Cardiac fibroblast (primary cell): ENCODE data around the gene APOE.
"Not testable (repeated sequence)": the region's sequence is repeated elsewhere in the genome, so short reads cannot be mapped to it uniquely, and the experiment has no call there.

ENCODE experiments used
- DNase-seq, 2 donors: peaks; one replicate each; pipeline versions ENCODE4 v3.0.0 to v3.0.0-alpha.2; 2010; ENCODE audit warnings: low read depth in 2 of 2
- H3K4me3 ChIP-seq, 2 donors: replicated peaks in 1 of 2; 1 replicate in 1 of 2; 2 replicates in 1 of 2; pipeline ENCODE4 v1.5.1; 2011; ENCODE audit warnings: low read depth in 2 of 2, low read length in 2 of 2, mild to moderate bottlenecking in 2 of 2, moderate library complexity in 1 of 2
- CTCF ChIP-seq: IDR thresholded peaks from one replicate; pipeline ENCODE4 v1.5.1; 2011; ENCODE audit warnings: low read depth, mild to moderate bottlenecking, low read length, inconsistent platforms

The APOE gene

GRCh38 chr19:44876930-44877535 lies 28.6 kb upstream of the APOE start:
- H3K4me3 ChIP-seq: no peak overlapping the region
- TF ChIP-seq CTCF: no peak
- DNase-seq: no peak

GRCh38 chr19:44878120-44878865 lies 27.3 kb upstream of the APOE start:
- H3K4me3 ChIP-seq: no peak overlapping the region
- no peak for DNase-seq
- TF ChIP-seq CTCF: no peak

- no peak overlapping the region for H3K4me3 ChIP-seq
- no peak for DNase-seq
- TF ChIP-seq CTCF: no peak
Observed at GRCh38 chr19:44879309-44880065, 26.1 kb upstream of the APOE start.

GRCh38 chr19:44882063-44882462 lies 23.5 kb upstream of the APOE start:
- H3K4me3 ChIP-seq: no peak overlapping the region
- DNase-seq: no peak
- no peak for TF ChIP-seq CTCF

- not testable (repeated sequence) for DNase-seq, H3K4me3 ChIP-seq
Observed at GRCh38 chr19:44882619-44883397, 22.8 kb upstream of the APOE start.

GRCh38 chr19:44883922-44884321 lies 21.7 kb upstream of the APOE start:
- DNase-seq: no peak
- no peak for TF ChIP-seq CTCF
- H3K4me3 ChIP-seq: no peak overlapping the region
